HG03469 (cell line): ENCODE measurements around the gene MIEF1.

ENCODE experiments used
- ATAC-seq: cut with Tn5 transposase; IDR thresholded peaks from one replicate; pipeline ENCODE4 v1.9.1; 2021; ENCODE audit warnings: mild to moderate bottlenecking, moderate library complexity, moderate number of reproducible peaks; ENCODE audit not compliant: unreplicated experiment

Gene MIEF1

GRCh38 chr22:39502109-39502788, at the start of gene MIEF1:
Gene MIEF1, plus strand, starts transcription at chr22:39502290. Its CDS starts 9,005 bp downstream, at chr22:39511295.
- ATAC-seq, result peak; percentile 47

- no peak for ATAC-seq
These were observed 49.4 kb upstream of the MIEF1 start for GRCh38 chr22:39452740-39453040.

GRCh38 chr22:39453765-39454378, 48.2 kb upstream of the MIEF1 start:
- no peak for ATAC-seq

GRCh38 chr22:39454385-39454871, 47.7 kb upstream of the MIEF1 start:
- no peak for ATAC-seq

- no peak for ATAC-seq
These were observed 45.4 kb upstream of the MIEF1 start, which contains the start of gene MGAT3 for GRCh38 chr22:39456522-39457197. Gene MGAT3, plus strand, starts transcription at chr22:39457012. Its CDS starts 30,336 bp downstream, at chr22:39487348.

GRCh38 chr22:39457198-39457555, 44.9 kb upstream of the MIEF1 start:
- ATAC-seq, result no peak

- no peak for ATAC-seq
These were observed 44.3 kb upstream of the MIEF1 start for GRCh38 chr22:39457556-39458443.

GRCh38 chr22:39458444-39459083, 43.5 kb upstream of the MIEF1 start:
- ATAC-seq, result no peak

- no peak for ATAC-seq
These were observed 42.4 kb upstream of the MIEF1 start for GRCh38 chr22:39459681-39460080.

GRCh38 chr22:39462443-39463221, 39.5 kb upstream of the MIEF1 start:
- ATAC-seq, result no peak

GRCh38 chr22:39463277-39463676, 38.8 kb upstream of the MIEF1 start:
- no peak for ATAC-seq

- ATAC-seq, result no peak
These were observed 38.1 kb upstream of the MIEF1 start for GRCh38 chr22:39463931-39464390.

GRCh38 chr22:39466228-39467006, 35.7 kb upstream of the MIEF1 start:
- no peak for ATAC-seq

- no peak for ATAC-seq
These were observed 34.6 kb upstream of the MIEF1 start for GRCh38 chr22:39467390-39467895.

GRCh38 chr22:39468487-39469325, 33.4 kb upstream of the MIEF1 start:
- ATAC-seq, result no peak

- no peak for ATAC-seq
These were observed 32.8 kb upstream of the MIEF1 start for GRCh38 chr22:39469326-39469680.

- ATAC-seq, result no peak
These were observed 32.2 kb upstream of the MIEF1 start for GRCh38 chr22:39469681-39470450.
